Cerebellar nuclear complex (tissue), 1 donor: Measurements from ENCODE around the gene FAM229B.

Experiments used
- DNase-seq, 2 experiments: peaks; one replicate each; lab custom pipeline; 2025; lab: John Stamatoyannopoulos, UW

The FAM229B gene

DNA sequence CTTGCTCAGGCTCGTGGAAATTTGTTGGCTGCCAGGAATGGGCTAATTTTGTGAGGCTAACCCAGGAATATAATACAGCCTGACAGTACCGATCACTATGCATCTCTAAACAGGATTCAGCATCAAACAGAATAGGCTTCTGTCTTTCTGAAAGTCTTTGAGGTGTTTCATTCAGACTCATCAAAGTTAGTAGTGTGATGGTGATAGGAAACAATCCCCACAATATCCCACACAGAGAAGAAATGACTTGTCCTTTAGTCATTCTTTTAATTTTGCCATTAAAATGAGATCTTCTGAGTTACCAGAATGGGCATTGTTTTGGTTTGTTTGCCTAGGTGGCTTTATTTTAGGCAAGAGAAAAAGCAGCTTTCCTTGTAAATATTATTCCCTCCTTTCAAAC, 54.3 kb downstream of the FAM229B start:
- no peak for DNase-seq

DNA sequence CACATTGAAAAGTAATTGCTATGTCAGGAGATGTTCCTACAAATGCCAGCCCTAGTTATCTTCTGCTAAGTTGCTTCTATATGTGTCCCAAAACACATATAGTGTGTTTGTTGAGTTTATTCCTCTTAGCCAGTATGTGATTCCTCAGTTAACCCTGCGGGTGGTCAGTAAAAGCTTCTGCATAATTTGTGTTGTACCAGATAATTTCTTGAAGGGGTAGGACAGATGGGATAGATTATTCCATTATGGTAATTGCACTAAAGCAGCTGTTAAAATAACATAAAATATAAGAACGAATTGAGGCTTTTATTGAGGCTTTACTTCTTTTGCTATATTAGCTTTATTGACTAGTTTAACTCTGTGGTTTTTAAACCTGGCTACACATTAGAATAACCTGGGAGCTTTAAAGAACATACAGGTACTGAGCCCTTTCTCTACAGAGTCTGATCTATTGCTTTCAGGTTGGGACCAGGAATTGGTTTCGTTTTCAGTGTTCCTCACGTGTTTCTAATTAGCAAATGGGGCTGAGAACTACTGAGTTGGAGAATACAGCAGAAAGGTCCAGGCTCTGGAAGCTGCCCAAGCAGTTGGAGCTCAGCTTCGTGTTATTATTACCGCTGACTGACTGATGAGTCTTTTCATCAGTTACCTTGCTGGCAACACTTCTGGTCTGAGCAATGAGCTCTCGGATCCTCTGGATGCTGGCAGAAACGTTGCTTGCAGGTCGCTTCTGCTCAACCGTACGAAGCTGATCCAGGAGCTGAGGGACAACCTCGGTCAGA, 56.9 kb downstream of the FAM229B start:
- peak in 1 of 2 experiments; percentile 14 for DNase-seq

DNA sequence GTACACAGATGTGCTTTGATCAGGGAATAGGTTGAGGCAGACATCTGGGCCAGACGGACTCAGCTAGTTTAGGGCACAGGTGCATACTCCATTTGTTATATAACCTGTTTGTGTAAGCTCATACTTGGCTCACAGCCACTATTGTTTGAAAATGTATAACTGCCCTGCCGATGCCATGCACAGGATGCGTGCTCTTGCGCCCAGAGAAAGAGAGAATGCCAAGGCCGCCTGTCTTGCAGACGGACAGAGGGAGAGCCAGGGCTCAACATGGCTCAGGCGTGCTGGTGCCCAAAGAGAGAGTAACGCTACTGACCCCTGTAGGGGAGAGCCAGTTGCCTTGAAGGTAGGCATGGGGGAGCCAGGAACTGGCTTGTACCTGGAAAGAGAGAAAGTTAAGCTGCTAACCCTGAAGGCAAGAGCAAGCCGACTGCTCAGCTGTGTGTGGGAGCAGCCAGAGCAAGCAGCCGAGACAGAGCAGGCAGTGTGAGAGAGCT, 57.7 kb downstream of the FAM229B start:
- peak in 1 of 2 experiments; percentile 8 for DNase-seq

DNA sequence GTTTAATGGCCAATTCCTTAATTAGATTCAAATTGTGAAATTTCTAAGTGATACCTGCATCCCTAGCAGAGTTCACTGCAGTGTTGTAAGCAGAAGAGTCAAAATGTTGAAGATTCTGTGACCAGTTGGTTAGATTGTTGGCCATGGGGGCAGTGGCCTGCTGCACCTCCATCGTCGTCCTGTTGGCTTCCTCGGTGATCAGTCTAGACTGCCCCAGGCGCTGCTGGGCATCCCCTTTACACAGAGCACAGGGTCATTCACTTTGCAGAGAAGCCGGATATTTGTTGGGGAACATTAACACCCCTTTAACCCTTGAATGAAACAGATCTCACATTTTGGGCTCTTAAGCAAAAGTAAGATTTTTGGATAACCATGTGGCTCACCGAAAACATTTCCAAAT, 60.7 kb downstream of the FAM229B start:
- DNase-seq = no peak

DNA sequence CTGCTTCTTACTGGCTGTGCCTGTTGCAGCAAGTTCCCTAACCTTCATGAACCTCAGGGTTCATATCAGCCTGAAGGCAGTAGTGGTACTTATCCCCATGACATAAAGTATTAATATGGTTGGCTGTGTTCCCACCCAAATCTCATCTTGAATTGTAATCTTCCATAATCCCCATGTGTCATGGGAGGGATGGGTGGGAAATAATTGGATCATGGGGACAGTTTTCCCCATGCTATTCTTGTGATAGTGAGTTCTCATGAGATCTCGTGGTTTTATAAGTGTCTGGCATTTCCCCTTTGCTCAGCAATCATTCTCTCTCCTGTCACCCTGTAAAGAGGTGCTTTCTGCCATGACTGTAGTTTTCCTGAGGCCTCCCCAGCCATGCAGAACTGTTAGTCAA, 61.8 kb downstream of the FAM229B start:
- no peak for DNase-seq

DNA sequence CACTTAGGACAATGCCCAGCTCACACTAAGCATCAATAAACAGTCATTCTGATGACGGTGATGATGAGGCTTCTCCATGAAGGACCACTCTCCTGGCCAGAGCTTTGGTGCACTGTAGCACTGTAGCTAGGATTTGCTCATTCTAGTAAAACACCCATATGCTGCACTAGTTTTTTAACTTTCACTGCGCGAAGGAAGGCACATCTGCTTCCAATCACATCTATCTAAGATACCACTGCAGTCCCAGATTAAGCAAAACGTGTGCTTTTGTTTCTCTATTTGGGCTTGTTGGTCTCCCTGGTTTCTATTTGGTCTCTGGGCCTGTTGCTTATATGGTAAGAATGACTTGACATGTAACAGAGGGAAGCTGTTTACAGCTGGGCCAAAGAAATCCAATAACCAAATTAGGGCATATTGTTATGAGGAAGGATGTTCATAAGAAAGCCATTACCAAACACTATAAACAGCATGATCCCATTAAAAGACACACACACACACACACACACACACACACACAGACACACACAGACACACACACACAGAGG, 62.4 kb downstream of the FAM229B start:
- DNase-seq = no peak

DNA sequence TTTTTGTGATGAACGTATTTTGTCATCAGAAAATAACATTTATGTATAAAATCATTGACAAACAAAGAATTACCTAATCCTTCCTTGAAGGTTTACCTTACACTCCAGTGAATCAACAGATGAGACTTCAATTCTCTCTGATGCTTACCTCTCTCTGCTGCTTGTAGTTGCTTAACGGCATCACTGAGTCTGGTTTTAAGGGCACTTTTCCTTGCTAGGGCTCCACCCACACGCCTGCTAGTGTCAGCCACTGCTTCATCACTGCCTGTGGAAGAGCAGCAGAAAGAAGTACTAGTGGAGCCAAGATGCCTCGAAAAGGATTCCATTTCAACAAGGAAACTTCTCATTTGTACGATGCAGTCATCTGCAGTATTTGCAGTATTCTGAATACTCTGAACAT, 63.0 kb downstream of the FAM229B start:
- DNase-seq = no peak
